DMS53 (cell line): ENCODE measurements around the gene SPON2.

ENCODE experiments used
- DNase-seq: peaks from one replicate; lab custom pipeline; 2025; lab: John Stamatoyannopoulos, UW

The SPON2 gene

GRCh38 chr4:1172971-1173757, 781 bp upstream of the SPON2 start:
- peak; percentile 48 for DNase-seq

DNA sequence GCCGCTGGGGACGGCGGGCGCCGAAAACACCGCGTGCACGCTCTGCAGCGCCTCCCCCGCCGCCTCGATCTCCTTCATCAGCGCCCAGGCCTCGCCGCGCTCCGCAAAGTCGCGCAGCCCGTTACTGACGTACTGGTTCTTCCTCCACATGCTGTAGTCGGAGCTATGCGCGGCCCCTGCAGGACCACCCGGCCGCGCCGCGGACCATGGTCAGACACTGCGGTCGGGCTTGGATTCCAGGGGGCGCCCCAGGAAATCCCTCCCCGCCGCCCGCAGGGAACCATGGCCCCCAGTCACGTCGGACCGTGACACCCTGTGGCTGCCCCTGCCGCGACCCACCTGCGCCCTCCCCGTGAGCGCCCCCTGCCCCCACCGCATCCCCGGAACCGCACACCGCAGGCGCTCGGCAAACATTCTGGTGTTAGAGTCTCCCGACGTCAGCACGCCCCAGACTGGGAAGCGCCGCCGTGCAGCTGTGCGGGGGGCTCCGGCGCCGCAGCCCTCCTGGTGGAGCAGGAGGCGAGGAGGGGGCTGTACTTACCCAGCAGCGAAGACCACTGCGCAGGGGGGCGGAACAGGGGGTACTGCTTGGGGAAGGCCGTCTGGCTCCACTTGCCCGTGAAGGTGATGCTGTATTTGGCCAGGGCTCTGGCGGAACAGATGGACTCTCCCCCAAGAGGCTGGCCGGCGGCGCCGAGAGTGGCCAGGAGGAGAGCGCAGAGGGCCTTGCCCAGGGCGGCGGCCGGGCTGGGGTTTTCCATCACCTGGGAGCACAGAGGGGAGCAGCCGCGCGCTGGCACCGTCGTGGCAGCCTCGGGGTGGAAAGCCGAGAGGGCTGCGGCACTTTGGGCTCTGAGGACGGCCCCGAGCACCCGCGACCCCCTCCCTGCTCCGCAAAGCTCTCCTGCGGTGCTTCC, 814 bp downstream of the SPON2 start:
- DNase-seq, result peak; percentile 46

- no peak for DNase-seq
These were observed 1.4 kb downstream of the SPON2 start for GRCh38 chr4:1170976-1171310.

DNA sequence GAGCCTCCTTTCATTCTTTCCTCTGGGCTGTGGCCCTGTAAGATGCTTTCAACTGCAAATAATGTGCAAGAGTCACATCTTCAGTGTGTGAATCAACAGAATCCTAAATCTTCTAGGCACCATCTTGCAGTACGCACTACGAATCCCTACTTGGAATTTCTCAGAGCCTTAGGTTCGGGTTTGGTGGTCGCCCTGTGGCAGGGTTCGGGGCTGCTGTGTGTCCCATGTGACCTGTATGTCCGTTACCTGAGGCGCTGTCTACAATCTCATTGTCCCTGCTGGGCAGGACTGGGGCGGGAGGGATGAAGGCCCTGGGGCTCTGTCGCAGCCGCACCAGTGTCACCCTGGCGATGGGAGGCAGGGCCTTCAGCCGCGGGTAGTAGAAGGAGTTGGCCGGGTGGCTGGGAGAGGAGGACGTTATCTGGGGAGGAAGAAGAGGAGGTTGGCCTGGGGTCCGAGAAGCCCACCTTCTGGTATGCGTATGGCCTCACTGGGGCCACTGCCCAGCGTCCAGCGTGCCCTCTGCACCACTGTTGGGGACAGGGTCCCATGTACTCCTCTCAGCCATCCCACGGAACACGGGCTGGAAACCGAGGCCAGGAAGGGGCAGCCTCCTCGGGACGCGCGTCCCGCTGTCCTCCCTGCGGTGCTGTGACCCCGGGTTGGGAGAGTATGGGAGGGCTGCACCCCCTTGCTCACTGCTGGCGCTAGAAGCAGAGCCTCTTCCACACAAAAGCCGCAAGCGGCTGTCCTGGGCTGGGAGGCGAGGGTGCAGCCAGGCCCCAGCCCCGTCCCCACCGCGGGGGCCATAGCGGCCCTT, 2.0 kb downstream of the SPON2 start:
- DNase-seq, result no peak

DNA sequence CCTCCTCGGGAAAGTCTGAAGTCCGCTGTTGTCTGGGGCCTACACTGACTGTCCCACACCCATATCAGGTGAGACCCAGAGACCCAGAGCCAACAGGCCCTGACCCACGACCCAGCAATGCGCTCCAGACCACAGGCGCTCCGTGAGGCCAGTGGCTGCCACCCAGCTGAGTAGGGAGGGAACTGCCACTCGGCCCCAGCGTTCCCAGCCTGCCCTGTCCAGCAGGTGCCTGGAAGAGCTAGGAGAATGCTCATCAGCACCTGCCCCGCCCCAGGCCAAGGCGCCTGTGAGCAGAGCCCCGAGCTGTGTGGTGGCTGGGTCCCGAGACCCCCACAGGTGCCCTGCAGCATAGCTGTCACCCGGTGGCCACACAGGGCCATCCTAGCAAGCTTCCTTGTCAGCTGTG, 2.7 kb downstream of the SPON2 start:
- no peak for DNase-seq

DNA sequence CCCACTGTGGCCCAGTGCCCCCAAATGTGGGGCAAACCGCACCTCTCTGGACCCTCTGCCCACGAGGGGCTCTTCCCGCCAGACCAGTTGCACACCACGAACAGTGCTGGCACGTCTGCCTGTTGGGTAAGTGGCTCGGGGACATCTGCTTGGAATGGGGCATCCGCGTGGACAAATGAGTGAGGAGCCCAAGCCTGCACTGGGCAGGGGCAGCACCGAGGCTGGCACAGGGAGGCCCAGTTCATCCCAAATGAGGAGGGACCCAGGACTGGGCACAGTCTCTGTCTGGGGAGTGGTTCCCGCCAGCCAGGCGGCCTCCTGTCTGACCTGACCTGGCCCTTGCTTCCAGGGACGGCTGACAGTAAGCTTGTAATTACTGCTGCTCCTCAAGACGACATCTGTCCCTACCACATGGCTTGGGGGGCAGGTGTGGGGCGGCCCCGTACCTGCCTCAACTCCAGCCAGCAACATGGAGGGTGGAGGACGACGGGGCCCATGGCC, 3.2 kb downstream of the SPON2 start:
- DNase-seq, result no peak

DNA sequence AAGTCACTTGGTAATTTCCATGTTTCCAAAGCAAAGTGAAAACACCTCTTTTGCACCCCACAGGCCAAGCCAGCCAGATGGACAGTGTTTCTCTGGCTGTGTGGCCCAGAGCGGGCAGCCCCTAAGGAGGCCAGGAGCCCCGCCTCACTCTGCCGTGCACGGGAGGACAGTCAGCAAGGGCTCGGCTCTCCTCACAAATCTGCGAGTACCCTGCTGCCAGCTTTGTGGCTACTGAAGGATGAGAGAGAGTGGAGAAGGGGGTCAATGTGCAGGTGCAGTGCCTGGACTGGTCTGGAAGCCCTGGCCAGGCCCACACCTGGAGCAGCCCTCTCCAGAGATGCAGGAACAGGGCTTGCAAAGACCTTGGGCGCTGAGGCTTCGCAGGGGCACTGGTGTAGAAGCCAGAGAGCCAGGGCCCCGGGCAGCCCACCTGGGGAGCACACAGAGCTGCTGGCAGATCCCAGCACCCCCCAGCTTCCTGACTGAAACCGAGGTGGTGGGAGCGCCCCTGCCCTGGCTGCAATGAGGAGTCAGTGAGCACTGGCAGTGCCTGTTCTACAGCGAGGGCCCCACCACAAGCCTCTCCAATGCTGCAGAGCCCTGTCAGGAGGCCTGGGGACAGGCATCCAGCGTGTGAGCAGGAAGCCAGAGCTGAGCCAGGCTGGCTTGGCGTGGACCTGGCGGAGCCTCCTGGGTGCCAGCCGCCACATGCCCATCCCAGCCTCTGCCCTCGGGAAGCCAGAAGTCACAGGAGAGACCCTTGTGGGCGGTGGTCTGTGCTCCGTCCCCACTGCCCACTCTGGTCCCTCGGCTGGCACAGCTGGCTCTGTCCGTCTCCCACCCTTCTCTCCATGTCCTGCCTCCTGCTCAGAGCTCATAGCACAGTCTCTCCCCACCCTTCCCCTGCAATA, 3.9 kb downstream of the SPON2 start:
- DNase-seq, result no peak

- DNase-seq, result peak; percentile 98
These were observed 5.0 kb downstream of the SPON2 start for GRCh38 chr4:1167244-1167949.

DNA sequence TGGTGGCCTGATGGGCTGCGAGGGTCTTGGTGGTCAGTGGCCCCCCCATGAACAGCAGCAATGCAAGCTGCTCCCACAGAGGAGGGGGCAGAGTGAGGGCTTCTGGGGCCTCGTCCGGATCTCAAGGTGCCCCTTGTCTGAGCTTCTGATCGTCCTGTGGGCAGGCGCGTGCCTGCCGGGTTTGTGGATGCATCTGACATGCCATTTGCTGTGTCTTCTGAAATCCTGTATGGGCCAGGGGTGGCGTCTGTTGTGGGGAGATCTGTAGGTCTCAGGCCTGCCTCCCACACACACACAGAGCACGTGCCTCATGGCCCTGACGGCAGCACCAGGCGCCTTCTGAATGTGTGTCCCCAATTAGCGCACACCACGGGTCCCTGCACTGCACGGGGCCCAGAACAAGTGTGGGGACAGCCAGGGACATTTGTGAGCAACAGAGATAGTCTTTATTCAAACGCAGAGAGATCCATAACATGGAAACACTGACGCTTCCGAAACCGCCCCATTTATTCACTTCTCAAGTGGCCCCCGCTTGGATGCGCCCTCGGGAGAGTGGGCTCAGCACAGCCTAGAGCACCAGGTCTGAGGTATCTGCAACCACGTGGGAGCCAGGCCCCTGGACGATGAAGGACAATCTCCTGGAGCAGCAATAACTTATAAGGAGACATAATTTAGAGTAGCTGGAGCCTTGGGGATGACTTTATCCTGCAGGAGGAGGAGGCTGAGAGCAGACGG, 5.7 kb downstream of the SPON2 start:
- DNase-seq, result no peak

DNA sequence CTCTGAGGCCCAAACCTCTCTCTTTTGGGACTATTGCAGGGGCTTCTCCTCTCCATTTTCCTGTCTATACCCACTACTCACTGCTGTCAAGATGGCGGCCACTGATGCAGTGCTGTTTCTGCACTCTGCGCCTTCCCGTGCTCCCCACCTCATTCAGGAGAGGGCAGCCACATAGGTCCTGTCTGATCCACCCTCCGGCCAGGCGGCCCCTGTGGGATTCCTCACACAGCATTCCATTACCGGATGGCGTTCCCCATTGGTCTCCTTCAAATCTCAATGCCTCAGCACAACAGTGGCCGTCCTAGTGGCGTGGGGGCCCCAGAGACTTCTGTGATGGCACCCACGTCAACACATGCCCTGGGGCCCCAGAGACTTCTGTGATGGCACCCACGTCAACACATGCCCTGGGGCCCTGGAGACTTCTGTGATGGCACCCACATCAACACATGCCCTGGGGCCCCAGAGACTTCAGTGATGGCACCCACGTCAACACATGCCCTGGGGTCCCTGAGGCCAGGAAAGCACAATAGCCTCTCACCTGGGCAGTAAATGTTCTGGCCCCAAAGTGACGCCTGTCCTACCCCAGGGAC, 7.3 kb downstream of the SPON2 start:
- DNase-seq, result no peak

- no peak for DNase-seq
These were observed 7.9 kb downstream of the SPON2 start for GRCh38 chr4:1164444-1164843.

DNA sequence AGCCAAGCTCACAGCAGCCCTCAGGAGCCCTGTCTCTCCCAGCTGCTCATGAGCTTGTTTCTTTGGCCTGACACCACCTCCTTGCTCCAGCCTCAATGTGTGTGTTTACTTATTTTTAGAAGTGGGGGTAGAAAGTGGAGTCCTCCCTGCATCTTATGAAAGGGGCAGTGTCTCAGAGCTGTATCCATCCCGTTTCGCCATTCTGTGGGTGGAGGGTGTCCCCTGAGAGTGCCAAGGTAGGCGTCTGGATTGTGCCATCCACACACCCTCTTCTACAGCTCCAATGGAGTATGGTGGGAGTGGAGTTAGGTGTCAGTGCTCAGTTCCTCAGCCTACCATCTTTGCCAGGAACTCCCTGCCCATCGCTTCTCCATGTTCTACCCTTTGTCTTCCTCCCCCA, 8.3 kb downstream of the SPON2 start:
- DNase-seq, result no peak

GRCh38 chr4:1160351-1160750, 12.0 kb downstream of the SPON2 start:
- no peak for DNase-seq

DNA sequence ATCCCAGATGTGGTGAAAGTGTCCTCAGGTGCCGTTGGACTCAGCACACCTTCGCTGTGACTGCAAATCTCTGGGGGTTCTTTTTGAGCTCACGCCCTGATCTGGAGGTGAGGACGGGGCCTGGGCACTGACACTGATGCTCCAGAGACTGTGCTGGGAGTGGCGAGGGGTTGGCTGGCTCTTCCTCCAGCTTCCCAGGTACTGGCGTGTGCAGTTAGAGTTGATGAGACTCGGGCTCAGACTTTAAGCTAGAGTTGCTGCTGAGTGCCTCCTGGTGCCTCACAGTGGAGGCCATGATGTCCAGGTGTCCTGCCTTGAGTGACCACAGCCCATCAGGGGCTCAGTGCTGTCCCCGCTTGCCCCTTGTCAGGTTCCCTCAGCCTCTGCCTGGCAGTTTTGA, 16.3 kb downstream of the SPON2 start:
- no peak for DNase-seq

- no peak for DNase-seq
These were observed 17.1 kb downstream of the SPON2 start for GRCh38 chr4:1155314-1155713.

DNA sequence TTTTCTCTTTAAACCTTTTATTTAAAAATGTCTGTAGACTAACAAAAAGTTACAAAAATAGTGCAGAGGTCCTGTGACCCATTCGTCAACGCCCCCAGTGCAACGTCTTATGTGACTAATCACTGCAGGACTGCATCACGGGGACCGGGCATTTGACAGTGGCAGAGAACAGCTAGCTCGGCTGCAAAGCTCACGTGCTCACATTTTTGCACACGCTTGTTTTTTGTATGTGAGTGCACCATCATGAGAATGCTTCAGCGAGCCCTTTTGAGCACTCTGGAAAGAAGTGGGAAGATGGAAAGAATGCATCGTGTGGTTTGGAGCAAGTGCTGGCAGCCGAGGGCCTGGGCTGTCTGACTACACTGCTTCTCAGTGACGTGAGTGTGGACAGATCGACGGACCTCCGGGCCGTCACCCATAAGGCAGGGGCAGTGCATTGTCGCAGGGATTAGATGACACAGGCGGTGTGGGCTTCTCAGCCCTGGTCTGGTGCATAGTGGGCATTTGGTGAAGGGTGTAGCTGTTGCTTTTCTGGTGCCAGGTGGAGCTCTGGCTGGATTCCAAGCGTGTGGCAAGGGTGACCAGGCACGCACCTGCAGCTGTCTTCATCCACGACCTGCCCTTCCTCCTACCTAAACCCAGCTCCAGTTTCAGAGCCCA, 17.7 kb downstream of the SPON2 start:
- peak; percentile 67 for DNase-seq

DNA sequence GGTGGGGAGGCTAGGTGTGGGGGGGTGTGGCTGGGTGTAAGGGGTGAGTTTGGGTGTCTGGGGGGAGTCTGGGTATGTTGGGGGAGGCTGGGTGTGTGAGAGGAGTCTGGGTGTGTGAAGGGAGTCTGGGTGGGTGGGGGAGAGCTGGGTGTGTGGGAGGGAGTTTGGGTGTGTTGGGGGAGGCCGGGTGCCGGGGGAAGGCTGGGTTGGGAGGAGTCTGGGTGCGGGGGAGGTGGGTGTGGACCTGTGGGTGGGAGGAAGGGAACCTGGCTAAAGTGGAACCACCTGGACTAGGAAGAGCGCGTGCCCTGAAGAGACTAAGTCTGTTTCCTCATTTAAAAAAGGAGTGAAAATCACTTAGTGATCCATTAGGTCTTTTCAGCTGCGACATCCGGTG, 18.3 kb downstream of the SPON2 start:
- no peak for DNase-seq

GRCh38 chr4:1153567-1154090, 18.8 kb downstream of the SPON2 start:
- DNase-seq, result no peak

DNA sequence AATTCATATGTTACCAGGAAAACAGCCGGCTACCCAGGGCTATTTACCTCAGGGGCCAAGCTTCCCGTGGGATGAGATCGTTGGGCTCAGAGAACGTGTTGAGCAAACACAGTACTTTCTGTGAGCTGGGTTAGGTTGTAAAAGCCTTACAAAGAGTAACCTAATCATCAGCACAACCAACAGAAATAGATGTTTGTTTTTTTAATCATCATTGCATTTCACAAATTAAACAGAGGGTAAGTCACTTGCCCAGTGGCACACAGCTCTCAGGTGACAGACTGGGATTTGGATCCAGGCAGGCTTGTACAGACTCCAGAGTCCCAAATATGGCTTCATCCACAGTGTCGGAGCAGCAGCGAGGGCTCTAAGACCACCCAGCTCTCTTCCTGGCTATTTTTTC, 20.1 kb downstream of the SPON2 start:
- no peak for DNase-seq
